Germinal center (tissue), 1 donor: ENCODE results near the gene PTGES3L.
"Not testable (repeated sequence)": the region's sequence is repeated elsewhere in the genome, so short reads cannot be mapped to it uniquely, and the experiment has no call there.

Experiments
- DNase-seq: peaks from one replicate; pipeline ENCODE4 v3.0.0; 2012; ENCODE audit warnings: mixed read lengths, low spot score

PTGES3L gene

GRCh38 chr17:42919522-42920077 is 60.3 kb downstream of the PTGES3L start:
- not testable (repeated sequence) for DNase-seq

- no peak for DNase-seq
Observed at GRCh38 chr17:42918902-42919521, 60.9 kb downstream of the PTGES3L start.
